Keratinocyte (primary cell): Measurements from ENCODE around the gene TECR. TPM values are rescaled to one million over a fixed set of nuclear protein-coding genes. Genes with fewer than 3 reads are reported as not detected.
A peak's percentile ranks its signal among the peaks of the same experiment; 100 is the strongest.

Experiments used
- DNase-seq: peaks from one replicate; pipeline ENCODE4 v3.0.0-alpha.2; 2011; ENCODE audit warnings: low read depth, missing footprints, low spot score
- FAIRE-seq: peaks from 2 replicates; lab custom pipeline; 2011; peaks lifted over from hg19 to GRCh38; lab: Jason Lieb, UNC
- H2AFZ ChIP-seq: 2 replicates; pipeline ENCODE4 v1.6.0; 2012; ENCODE audit warnings: low read length, control low read depth, inconsistent platforms; ENCODE audit not compliant: control insufficient read depth
- H3K27ac ChIP-seq: 2 replicates; pipeline ENCODE4 v1.5.1; 2011; ENCODE audit warnings: low read length; ENCODE audit not compliant: control insufficient read depth, insufficient read depth
- H3K27me3 ChIP-seq: 3 replicates; pipeline ENCODE4 v1.6.0; 2011; ENCODE audit warnings: low read length; ENCODE audit not compliant: control insufficient read depth, insufficient read depth; ENCODE audit errors: extremely low read depth
- H3K36me3 ChIP-seq, 2 experiments: 2 replicates in 1 of 2; 3 replicates in 1 of 2; pipeline ENCODE4 v1.5.1; 2011; ENCODE audit warnings: low read length in 2 of 2, mild to moderate bottlenecking in 1 of 2; ENCODE audit not compliant: control insufficient read depth in 2 of 2, insufficient read depth in 2 of 2; ENCODE audit errors: extremely low read depth in 1 of 2
- H3K4me1 ChIP-seq: 3 replicates; pipeline ENCODE4 v1.5.1; 2011; ENCODE audit warnings: low read length; ENCODE audit not compliant: control insufficient read depth, insufficient read depth; ENCODE audit errors: extremely low read depth
- H3K4me2 ChIP-seq: 3 replicates; pipeline ENCODE4 v1.6.0; 2011; ENCODE audit warnings: low read depth, low read length; ENCODE audit not compliant: control insufficient read depth, insufficient read depth; ENCODE audit errors: extremely low read depth
- H3K4me3 ChIP-seq, 3 experiments: fragments of 200-600 bp in 1 of 3; sonication (generic) in 1 of 3; 2 replicates in 2 of 3; 3 replicates in 1 of 3; pipeline ENCODE4 v1.5.1; 2011 to 2016; ENCODE audit warnings: low read length in 3 of 3, mild to moderate bottlenecking in 3 of 3, control low read depth in 2 of 3, inconsistent platforms in 1 of 3, low read depth in 1 of 3, mixed read lengths in 1 of 3, mixed run types in 1 of 3, moderate library complexity in 1 of 3; ENCODE audit not compliant: control insufficient read depth in 2 of 3, insufficient read depth in 2 of 3; ENCODE audit errors: extremely low read depth in 1 of 3
- H3K79me2 ChIP-seq: 2 replicates; pipeline ENCODE4 v1.6.0; 2012; ENCODE audit warnings: low read length; ENCODE audit not compliant: control insufficient read depth, insufficient read depth
- H3K9ac ChIP-seq: 3 replicates; pipeline ENCODE4 v1.6.0; 2011; ENCODE audit warnings: low read length; ENCODE audit not compliant: control insufficient read depth, insufficient read depth; ENCODE audit errors: extremely low read depth
- H3K9me1 ChIP-seq: 3 replicates; pipeline ENCODE4 v1.6.0; 2011; ENCODE audit warnings: low read length; ENCODE audit not compliant: control insufficient read depth, insufficient read depth; ENCODE audit errors: extremely low read depth
- H3K9me3 ChIP-seq: 2 replicates; pipeline ENCODE4 v1.5.1; 2012; ENCODE audit warnings: low read depth, low read length; ENCODE audit not compliant: control insufficient read depth
- H4K20me1 ChIP-seq: 3 replicates; pipeline ENCODE4 v1.6.0; 2011; ENCODE audit warnings: low read length; ENCODE audit not compliant: control insufficient read depth, insufficient read depth; ENCODE audit errors: extremely low read depth
- CTCF ChIP-seq, 3 experiments: IDR thresholded peaks in 1 of 3; conservative IDR thresholded peaks in 1 of 3; optimal IDR thresholded peaks in 1 of 3; 2 replicates in 2 of 3; 3 replicates in 1 of 3; pipeline versions ENCODE3 to v1.5.1; 2011; ENCODE audit warnings: low read length in 3 of 3, mild to moderate bottlenecking in 3 of 3, moderate library complexity in 2 of 3, control low read depth in 1 of 3, inconsistent platforms in 1 of 3; ENCODE audit not compliant: insufficient read depth in 2 of 3; ENCODE audit errors: extremely low read depth in 1 of 3
- EZH2 ChIP-seq: IDR thresholded peaks from one replicate; pipeline ENCODE4 v1.6.1; 2012; ENCODE audit warnings: inconsistent platforms, mild to moderate bottlenecking, low read length, moderate library complexity
- dilution Hi-C: fragments of 300-500 bp; cut with MboI; formaldehyde crosslinking; loops from one replicate; pipeline ENCODE4 v1.7.0; 2020; ENCODE audit warnings: low sequenced_read_pairs; ENCODE audit not compliant: extremely low pct_ligation_motif_present
- polyA plus RNA-seq, 5 experiments: library from polyadenylated mRNA; depleted of rRNA in 3 of 5; stranded (reverse) in 3 of 5; stranded (forward) in 1 of 5; unstranded in 1 of 5; fragments of >200 nt; gene quantifications; 1 replicate in 1 of 5; 2 replicates in 3 of 5; 3 replicates in 1 of 5; pipeline versions ENCODE4 v1.2.1 to v1.2.3, GENCODE V29; 2011 to 2012; ENCODE audit warnings: missing spikeins in 2 of 5, low read depth in 1 of 5, low replicate concordance in 1 of 5

Gene TECR
- polyA plus RNA-seq, 1 donor (not counting 4 experiments of a cell fraction or from before 2014, with no cell fraction given): 92.3 TPM

- H2AFZ ChIP-seq: peak overlapping the region; percentile 5
- peaks cover 33% of the 10 kb centered on the region for H3K4me1 ChIP-seq
Observed at GRCh38 chr19:14519860-14520407, 9.5 kb upstream of the TECR start.

GRCh38 chr19:14520543-14520942, 8.9 kb upstream of the TECR start:
- no peak overlapping the region for H2AFZ ChIP-seq
- TF ChIP-seq EZH2 (no peak), CTCF (optimal IDR thresholded peaks at IDR 0.05 in 1 of 3, IDR thresholded peaks at IDR 0.05 in 1 of 3, conservative IDR thresholded peaks at IDR 0.05 in 1 of 3; ENCODE audit: extremely low read depth in 1 of 3, insufficient read depth in 2 of 3, low read length in 3 of 3) (no peak)
- H3K9me3 ChIP-seq: no peaks in the 10 kb centered on the region
- H3K27me3 ChIP-seq: no peaks in the 10 kb centered on the region
- peak overlapping the region; percentile 60 for H3K9ac ChIP-seq
- H3K4me2 ChIP-seq: peak overlapping the region; percentile 35
- no peak overlapping the region for H3K4me3 ChIP-seq
- dilution Hi-C loops: no loop called here
- peaks cover 4% of the 10 kb centered on the region for H3K9me1 ChIP-seq
- peaks cover 33% of the 10 kb centered on the region for H3K4me1 ChIP-seq
- peaks cover 26% of the 10 kb centered on the region for H3K79me2 ChIP-seq
- H4K20me1 ChIP-seq: peaks cover 20% of the 10 kb centered on the region
- FAIRE-seq: no peak
- peak overlapping the region; percentile 97 for H3K27ac ChIP-seq
- DNase-seq: no peak
- H3K36me3 ChIP-seq: peaks cover 12 to 17% of the 10 kb centered on the region in 2 experiments

More at GRCh38 chr19:14519860-14520407, 9.5 kb upstream of the TECR start:
- FAIRE-seq (peak; percentile 91), DNase-seq (peak; percentile 96)
- peaks cover 18 to 24% of the 10 kb centered on the region in 2 experiments for H3K36me3 ChIP-seq
- no peaks in the 10 kb centered on the region for H3K27me3 ChIP-seq
- H3K4me3 ChIP-seq: peak overlapping the region in 1 of 3 experiments; percentile 31
- H3K79me2 ChIP-seq: peaks cover 31% of the 10 kb centered on the region
- peaks cover 24% of the 10 kb centered on the region for H4K20me1 ChIP-seq
- TF ChIP-seq EZH2 (no peak), CTCF (optimal IDR thresholded peaks at IDR 0.05 in 1 of 3, IDR thresholded peaks at IDR 0.05 in 1 of 3, conservative IDR thresholded peaks at IDR 0.05 in 1 of 3; ENCODE audit: extremely low read depth in 1 of 3, insufficient read depth in 2 of 3, low read length in 3 of 3) (no peak)
- dilution Hi-C loops: no loop called here
- peaks cover 4% of the 10 kb centered on the region for H3K9me1 ChIP-seq
- H3K9ac ChIP-seq: peak overlapping the region; percentile 76
- no peaks in the 10 kb centered on the region for H3K9me3 ChIP-seq
- peak overlapping the region; percentile 66 for H3K4me2 ChIP-seq
- peak overlapping the region; percentile 97 for H3K27ac ChIP-seq
